Body of pancreas (tissue), 4 donors: ENCODE data around the gene ROBO2. TPM values are rescaled to one million over a fixed set of nuclear protein-coding genes. Genes with fewer than 3 reads are reported as not detected.

Experiments
- ATAC-seq: fragments of 150-250 bp; one replicate; pipeline ENCODE4 v1.9.1; 2016
- DNase-seq, 4 donors: peaks; one replicate each; pipeline ENCODE4 v3.0.0-alpha.2; 2019
- H3K27ac ChIP-seq, 4 donors: fragments of 200-600 bp; sonication (generic); 1 replicate in 3 of 4; 2 replicates in 1 of 4; pipeline versions ENCODE4 v1.5.1 to v1.6.1; 2016 to 2019; ENCODE audit warnings: mild to moderate bottlenecking in 1 of 4, mixed read lengths in 1 of 4, moderate library complexity in 1 of 4
- H3K27me3 ChIP-seq, 2 donors: fragments of 200-600 bp; sonication (generic); one replicate each; pipeline ENCODE4 v1.6.0; 2016; ENCODE audit warnings: mild to moderate bottlenecking in 1 of 2
- H3K36me3 ChIP-seq, 2 donors: fragments of 200-600 bp; sonication (generic); replicated peaks in 1 of 2; 2 replicates each; pipeline ENCODE4 v1.5.1; 2016; ENCODE audit warnings: low read depth in 2 of 2; ENCODE audit not compliant: insufficient read depth in 1 of 2
- H3K4me1 ChIP-seq: fragments of 200-600 bp; sonication (generic); one replicate; pipeline ENCODE4 v1.6.0; 2016
- H3K4me3 ChIP-seq, 2 donors: fragments of 200-600 bp; sonication (generic); 1 replicate in 1 of 2; 2 replicates in 1 of 2; pipeline ENCODE4 v1.5.1; 2016 to 2019
- H3K9me3 ChIP-seq, 3 donors: fragments of 200-600 bp; sonication (generic); 1 replicate in 2 of 3; 2 replicates in 1 of 3; pipeline ENCODE4 v1.5.1; 2016
- POLR2A ChIP-seq, 3 donors: fragments of 450-650 bp; IDR thresholded peaks; one replicate each; pipeline ENCODE4 v1.6.1; 2016; ENCODE audit warnings: antibody characterized with exemption in 3 of 3, mild to moderate bottlenecking in 2 of 3
- WGBS, 2 donors: methylation state at CpG; one replicate each; pipeline ENCODE4 v1.1.5; 2017; 5-methylcytosine and 5-hydroxymethylcytosine counted together
- intact Hi-C: fragments of 100-400 bp; cut with DNase I; formaldehyde crosslinking; loops from one replicate; pipeline ENCODE4 v1.15.1; 2023
- total RNA-seq, 2 donors: library from RNA; depleted of rRNA; stranded (reverse); fragments of >200 nt; gene quantifications; one replicate each; pipeline ENCODE4 v1.1.0, GENCODE V29; 2016
- TF ChIP-seq, protein P1 (sequence below), 7 experiments: fragments of 450-650 bp in 4 of 7; fragments of 200-600 bp in 3 of 7; sonication (generic) in 3 of 7; IDR thresholded peaks; one replicate each; pipeline ENCODE4 v1.5.1; 2016 to 2019; ENCODE audit warnings: antibody characterized with exemption in 7 of 7

ROBO2 gene
- total RNA-seq, 2 donors from 2014 or later = 1.3 to 3.0 TPM

DNA sequence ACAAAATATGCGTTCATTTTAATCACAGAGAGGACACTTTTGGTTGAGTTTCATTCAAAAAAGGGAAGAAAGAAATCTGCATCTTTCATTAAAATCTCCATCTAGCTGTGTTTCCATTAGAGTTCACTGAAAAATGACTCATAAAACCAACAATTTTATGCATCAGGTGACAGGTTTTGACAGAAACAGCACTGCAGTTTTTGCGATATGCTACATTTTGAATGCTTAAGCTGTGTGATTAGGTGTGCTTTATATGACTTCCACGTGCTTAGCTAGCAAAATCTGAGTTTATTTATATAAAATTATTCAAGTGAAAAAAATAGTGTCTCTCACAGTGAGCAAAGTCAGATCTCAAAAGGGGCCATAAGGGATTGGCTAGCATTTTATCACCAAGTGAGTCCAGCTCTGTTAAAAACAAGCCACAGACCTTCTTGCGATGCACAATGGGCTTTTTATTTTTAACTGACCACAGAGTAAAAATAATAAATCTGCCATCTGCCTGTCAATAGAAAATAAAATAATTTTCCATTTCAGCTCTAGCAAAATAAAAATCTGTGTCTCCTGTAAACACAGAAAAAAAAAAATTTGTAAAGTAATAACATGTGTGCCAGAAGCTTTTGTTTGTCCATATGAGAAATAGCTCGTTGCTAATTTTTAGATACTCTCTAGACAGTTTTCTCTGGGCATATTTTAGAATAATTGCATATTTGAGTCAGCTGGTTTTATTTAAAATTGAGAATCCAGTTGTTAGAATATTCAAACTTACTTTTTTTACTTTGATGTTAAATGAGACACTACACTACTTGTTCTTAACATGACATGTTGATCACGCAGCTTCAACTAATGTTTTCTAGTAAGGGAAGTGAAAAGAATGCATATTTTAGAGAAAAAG is 409.8 kb downstream of the ROBO2 start:
- H3K4me1 ChIP-seq = no peaks in the 10 kb centered on the region
- H3K27ac ChIP-seq = no peak overlapping the region
- no peaks in the 10 kb centered on the region for H3K9me3 ChIP-seq
- DNase-seq (no peak), ATAC-seq (no peak)
- no peaks in the 10 kb centered on the region for H3K36me3 ChIP-seq
- 55 to 66% methylated on average over 6 of the region's 6 CpGs for WGBS, 2 donors
- TF ChIP-seq, protein P1, sequence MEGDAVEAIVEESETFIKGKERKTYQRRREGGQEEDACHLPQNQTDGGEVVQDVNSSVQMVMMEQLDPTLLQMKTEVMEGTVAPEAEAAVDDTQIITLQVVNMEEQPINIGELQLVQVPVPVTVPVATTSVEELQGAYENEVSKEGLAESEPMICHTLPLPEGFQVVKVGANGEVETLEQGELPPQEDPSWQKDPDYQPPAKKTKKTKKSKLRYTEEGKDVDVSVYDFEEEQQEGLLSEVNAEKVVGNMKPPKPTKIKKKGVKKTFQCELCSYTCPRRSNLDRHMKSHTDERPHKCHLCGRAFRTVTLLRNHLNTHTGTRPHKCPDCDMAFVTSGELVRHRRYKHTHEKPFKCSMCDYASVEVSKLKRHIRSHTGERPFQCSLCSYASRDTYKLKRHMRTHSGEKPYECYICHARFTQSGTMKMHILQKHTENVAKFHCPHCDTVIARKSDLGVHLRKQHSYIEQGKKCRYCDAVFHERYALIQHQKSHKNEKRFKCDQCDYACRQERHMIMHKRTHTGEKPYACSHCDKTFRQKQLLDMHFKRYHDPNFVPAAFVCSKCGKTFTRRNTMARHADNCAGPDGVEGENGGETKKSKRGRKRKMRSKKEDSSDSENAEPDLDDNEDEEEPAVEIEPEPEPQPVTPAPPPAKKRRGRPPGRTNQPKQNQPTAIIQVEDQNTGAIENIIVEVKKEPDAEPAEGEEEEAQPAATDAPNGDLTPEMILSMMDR (IDR thresholded peaks at IDR 0.05) = no peak
- TF ChIP-seq POLR2A (IDR thresholded peaks at IDR 0.05) = no peak
- H3K4me3 ChIP-seq = no peak overlapping the region
- intact Hi-C loops = no loop called here
- no peaks in the 10 kb centered on the region for H3K27me3 ChIP-seq

DNA sequence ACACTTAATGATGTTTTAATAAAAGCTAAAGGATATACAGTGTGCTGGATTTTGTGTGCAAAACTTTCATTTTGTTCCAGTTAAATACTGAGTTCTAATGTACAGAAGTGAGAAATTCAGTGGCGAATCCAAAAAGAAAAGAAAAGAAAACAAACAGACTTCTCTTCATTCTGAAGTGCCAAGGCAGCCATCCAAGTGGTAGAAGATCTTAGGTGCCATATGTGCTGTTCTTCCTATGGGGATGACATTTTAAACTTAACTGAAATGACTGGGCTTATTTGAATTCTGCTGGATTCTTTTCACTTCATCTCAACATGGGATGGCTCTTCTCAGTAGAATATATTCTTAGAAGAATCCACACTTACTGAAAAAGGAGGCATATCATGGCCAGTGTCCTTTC is 416.5 kb downstream of the ROBO2 start:
- Histone ChIP-seq H3K27me3 (peaks cover 0 to 3% of the 10 kb centered on the region in 2 donors), H3K9me3 (no peaks in the 10 kb centered on the region), H3K4me3 (no peak overlapping the region), H3K27ac (no peak overlapping the region), H3K4me1 (no peaks in the 10 kb centered on the region), H3K36me3 (no peaks in the 10 kb centered on the region)
- ATAC-seq (no peak), DNase-seq (no peak)
- intact Hi-C loops = no loop called here
- TF ChIP-seq POLR2A (IDR thresholded peaks at IDR 0.05) = no peak
- TF ChIP-seq, protein P1 (IDR thresholded peaks at IDR 0.05) = no peak
- 0 to 46% methylated on average over 1 of the region's 1 CpG for WGBS, 2 donors

DNA sequence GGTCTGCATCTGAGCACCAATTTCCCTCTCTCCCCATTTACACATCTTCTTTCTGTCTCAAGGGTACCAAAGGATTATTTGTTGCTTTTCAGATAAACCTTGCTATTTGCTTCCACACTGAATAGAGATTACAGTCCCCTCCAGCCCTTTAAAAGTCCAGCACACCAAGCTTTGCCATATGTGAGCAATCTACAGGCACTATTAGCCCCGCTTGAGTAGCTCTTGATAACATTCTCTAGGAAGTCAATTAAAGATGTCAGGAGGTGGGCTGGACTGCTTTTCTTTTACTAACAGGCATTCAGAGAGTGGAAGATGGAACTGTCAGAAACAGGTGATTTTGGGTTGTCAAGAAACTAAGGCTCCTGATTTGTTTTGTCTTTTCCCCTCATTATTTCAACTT is 417.0 kb downstream of the ROBO2 start:
- intact Hi-C loops = no loop called here
- H3K4me1 ChIP-seq = no peaks in the 10 kb centered on the region
- ATAC-seq (no peak), DNase-seq (no peak)
- peaks cover 0 to 3% of the 10 kb centered on the region in 2 donors for H3K27me3 ChIP-seq
- H3K36me3 ChIP-seq = no peaks in the 10 kb centered on the region
- no peak for TF ChIP-seq POLR2A (IDR thresholded peaks at IDR 0.05)
- TF ChIP-seq, protein P1 (IDR thresholded peaks at IDR 0.05) = no peak
- no peak overlapping the region for H3K27ac ChIP-seq
- WGBS, 2 donors = 42 to 52% methylated on average over 1 of the region's 1 CpG
- no peak overlapping the region for H3K4me3 ChIP-seq
- H3K9me3 ChIP-seq = no peaks in the 10 kb centered on the region

DNA sequence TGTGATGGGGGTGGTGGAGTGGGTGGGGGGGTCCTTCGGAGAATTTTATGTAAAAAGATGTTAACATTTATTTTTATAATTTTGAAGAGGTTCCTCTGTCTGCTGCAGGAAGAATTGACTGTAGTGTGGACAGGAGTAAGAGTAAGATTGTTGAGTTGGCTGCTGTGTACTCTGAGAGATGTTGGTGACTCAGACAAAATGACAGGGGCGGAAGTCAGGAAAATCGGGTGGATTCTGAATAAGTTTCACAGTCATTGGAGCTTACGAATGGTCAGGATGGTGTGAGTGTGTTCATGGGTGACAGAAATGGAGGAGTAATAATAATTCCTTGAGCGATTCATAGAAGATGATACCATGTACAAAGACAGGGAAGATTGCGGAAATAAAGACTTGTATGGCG is 420.0 kb downstream of the ROBO2 start:
- 74 to 81% methylated on average over 6 to 7 of the region's 7 CpGs for whole genome bisulfite sequencing, 2 donors
- no peaks in the 10 kb centered on the region for H3K36me3 ChIP-seq
- H3K4me1 ChIP-seq = no peaks in the 10 kb centered on the region
- ATAC-seq = no peak
- intact Hi-C loops = no loop called here
- peaks cover 0 to 3% of the 10 kb centered on the region in 2 donors for H3K27me3 ChIP-seq
- DNase-seq = no peak
- TF ChIP-seq POLR2A (IDR thresholded peaks at IDR 0.05) = no peak
- TF ChIP-seq, protein P1 (IDR thresholded peaks at IDR 0.05) = no peak
- H3K27ac ChIP-seq = no peak overlapping the region
- no peak overlapping the region for H3K4me3 ChIP-seq
- no peaks in the 10 kb centered on the region for H3K9me3 ChIP-seq

DNA sequence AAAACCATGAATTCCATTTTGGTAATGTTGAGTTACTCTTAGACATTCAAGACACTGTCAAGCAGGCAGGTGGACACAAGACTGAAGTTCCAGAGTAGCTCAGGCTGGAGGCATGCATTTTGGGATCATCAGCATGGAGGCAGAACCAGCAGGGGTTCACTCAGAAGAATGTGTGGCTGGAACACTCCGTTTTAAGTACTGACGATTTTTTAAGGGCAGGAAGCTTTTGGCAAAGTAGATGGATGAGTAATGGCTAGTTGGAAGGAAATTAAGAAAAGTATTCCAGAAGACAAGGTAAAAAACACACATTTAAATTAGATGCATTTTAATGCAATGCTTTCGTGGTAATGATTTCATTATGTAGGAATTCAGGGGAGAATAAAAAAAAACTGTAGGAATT is 420.4 kb downstream of the ROBO2 start:
- intact Hi-C loops = no loop called here
- DNase-seq (no peak), ATAC-seq (no peak)
- no peaks in the 10 kb centered on the region for H3K4me1 ChIP-seq
- TF ChIP-seq POLR2A (IDR thresholded peaks at IDR 0.05) = no peak
- TF ChIP-seq, protein P1 (IDR thresholded peaks at IDR 0.05) = no peak
- H3K9me3 ChIP-seq = no peaks in the 10 kb centered on the region
- H3K36me3 ChIP-seq = no peaks in the 10 kb centered on the region
- H3K27ac ChIP-seq = no peak overlapping the region
- H3K27me3 ChIP-seq = peaks cover 0 to 3% of the 10 kb centered on the region in 2 donors
- 58 to 60% methylated on average over 3 of the region's 3 CpGs for WGBS, 2 donors
- H3K4me3 ChIP-seq = no peak overlapping the region
